NB4 (cell line): Measurements from ENCODE around the gene TMCC1.

Experiments
- CTCF ChIP-seq: IDR thresholded peaks from one replicate; pipeline ENCODE4 v1.5.1; 2012; ENCODE audit warnings: low read depth, low read length
- MYC ChIP-seq: IDR thresholded peaks from 2 replicates; pipeline ENCODE4 v1.6.1; 2011; ENCODE audit warnings: low read depth, low read length
- POLR2A ChIP-seq: IDR thresholded peaks from 2 replicates; pipeline ENCODE4 v1.6.1; 2011; ENCODE audit warnings: mild to moderate bottlenecking; ENCODE audit not compliant: insufficient read length; ENCODE audit errors: extremely low read depth
- TF ChIP-seq, protein P1 (sequence below): IDR thresholded peaks from 2 replicates; pipeline ENCODE4 v1.6.1; 2011; ENCODE audit warnings: low read depth, low read length

- TF ChIP-seq MYC = no peak
- TF ChIP-seq CTCF = no peak
- TF ChIP-seq POLR2A = no peak
- TF ChIP-seq, protein P1, sequence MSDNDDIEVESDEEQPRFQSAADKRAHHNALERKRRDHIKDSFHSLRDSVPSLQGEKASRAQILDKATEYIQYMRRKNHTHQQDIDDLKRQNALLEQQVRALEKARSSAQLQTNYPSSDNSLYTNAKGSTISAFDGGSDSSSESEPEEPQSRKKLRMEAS = no peak
Observed at GRCh38 chr3:129746629-129747028, 146.9 kb downstream of the TMCC1 start.
